ENCODE measurements around the gene RTP5. TPM values are rescaled to one million over a fixed set of nuclear protein-coding genes. Genes with fewer than 3 reads are reported as not detected.

Gene RTP5
- total and polyA plus RNA-seq, 10 donors = 0.34 to 2.2 (median 0.86) TPM

GRCh38 chr2:241885291-241885945 is 15.9 kb downstream of the RTP5 start:
- 83 to 94% (median 90%) methylated on average over 15 to 16 of the region's 16 CpGs for WGBS, 5 donors
- Histone ChIP-seq H3K4me3 (no peak overlapping the region), H3K27ac (no peak overlapping the region), H3K9me3 (peaks cover 0 to 6% (median 0%) of the 10 kb centered on the region in 8 donors), H3K36me3 (peaks cover 0 to 31% (median 0%) of the 10 kb centered on the region in 6 donors), H3K4me1 (peaks cover 12 to 68% (median 29%) of the 10 kb centered on the region in 6 donors), H3K27me3 (replicated peaks in 1 of 7) (no peaks in the 10 kb centered on the region)
- intact Hi-C loops (cut with DNase I; ENCODE audit: low total_unique reads) = no loop called here
- DNase-seq = peak; percentile 67
- no peak for TF ChIP-seq CTCF (IDR thresholded peaks at IDR 0.05 in 8 of 11, conservative IDR thresholded peaks at IDR 0.05 in 3 of 11)
- TF ChIP-seq POLR2AphosphoS5 (IDR thresholded peaks at IDR 0.05) = no peak
- TF ChIP-seq POLR2A (IDR thresholded peaks at IDR 0.05) = no peak

GRCh38 chr2:241885946-241886643 is 16.6 kb downstream of the RTP5 start:
- intact Hi-C loops (cut with DNase I; ENCODE audit: low total_unique reads) = no loop called here
- TF ChIP-seq POLR2A (IDR thresholded peaks at IDR 0.05) (no peak), POLR2AphosphoS5 (IDR thresholded peaks at IDR 0.05) (no peak), CTCF (IDR thresholded peaks at IDR 0.05 in 8 of 11, conservative IDR thresholded peaks at IDR 0.05 in 3 of 11) (no peak)
- peaks cover 0 to 38% (median 0%) of the 10 kb centered on the region in 6 donors for H3K36me3 ChIP-seq
- no peak overlapping the region for H3K4me3 ChIP-seq
- H3K4me1 ChIP-seq = peaks cover 12 to 62% (median 23%) of the 10 kb centered on the region in 6 donors
- peaks cover 0 to 6% (median 0%) of the 10 kb centered on the region in 8 donors for H3K9me3 ChIP-seq
- peak; percentile 67 for DNase-seq
- WGBS, 5 donors = 71 to 81% (median 73%) methylated on average over 13 to 15 of the region's 15 CpGs
- H3K27ac ChIP-seq = no peak overlapping the region
- H3K27me3 ChIP-seq (replicated peaks in 1 of 7) = no peaks in the 10 kb centered on the region

- WGBS, 5 donors = 94 to 97% (median 95%) methylated on average over 18 to 19 of the region's 19 CpGs
- Histone ChIP-seq H3K4me3 (no peak overlapping the region), H3K27me3 (replicated peaks in 1 of 7) (no peaks in the 10 kb centered on the region), H3K4me1 (peaks cover 12 to 56% (median 18%) of the 10 kb centered on the region in 6 donors), H3K9me3 (peaks cover 0 to 6% (median 0%) of the 10 kb centered on the region in 8 donors), H3K27ac (no peak overlapping the region), H3K36me3 (peaks cover 0 to 45% (median 0%) of the 10 kb centered on the region in 6 donors)
- TF ChIP-seq CTCF (IDR thresholded peaks at IDR 0.05 in 8 of 11, conservative IDR thresholded peaks at IDR 0.05 in 3 of 11) = no peak
- TF ChIP-seq POLR2AphosphoS5 (IDR thresholded peaks at IDR 0.05) = no peak
- TF ChIP-seq POLR2A (IDR thresholded peaks at IDR 0.05) = no peak
- DNase-seq = peak; percentile 71
- intact Hi-C loops (cut with DNase I; ENCODE audit: low total_unique reads) = no loop called here
Observed at GRCh38 chr2:241886840-241887447, 17.4 kb downstream of the RTP5 start.
